Endothelial cell of hepatic sinusoid (primary cell): Measurements from ENCODE around the gene CXCL6.

Source experiments
- in situ Hi-C: cut with HindIII; loops from 2 replicates; pipeline ENCODE4 v1.10.0; 2017; ENCODE audit warnings: low sequenced_read_pairs

The CXCL6 gene

DNA sequence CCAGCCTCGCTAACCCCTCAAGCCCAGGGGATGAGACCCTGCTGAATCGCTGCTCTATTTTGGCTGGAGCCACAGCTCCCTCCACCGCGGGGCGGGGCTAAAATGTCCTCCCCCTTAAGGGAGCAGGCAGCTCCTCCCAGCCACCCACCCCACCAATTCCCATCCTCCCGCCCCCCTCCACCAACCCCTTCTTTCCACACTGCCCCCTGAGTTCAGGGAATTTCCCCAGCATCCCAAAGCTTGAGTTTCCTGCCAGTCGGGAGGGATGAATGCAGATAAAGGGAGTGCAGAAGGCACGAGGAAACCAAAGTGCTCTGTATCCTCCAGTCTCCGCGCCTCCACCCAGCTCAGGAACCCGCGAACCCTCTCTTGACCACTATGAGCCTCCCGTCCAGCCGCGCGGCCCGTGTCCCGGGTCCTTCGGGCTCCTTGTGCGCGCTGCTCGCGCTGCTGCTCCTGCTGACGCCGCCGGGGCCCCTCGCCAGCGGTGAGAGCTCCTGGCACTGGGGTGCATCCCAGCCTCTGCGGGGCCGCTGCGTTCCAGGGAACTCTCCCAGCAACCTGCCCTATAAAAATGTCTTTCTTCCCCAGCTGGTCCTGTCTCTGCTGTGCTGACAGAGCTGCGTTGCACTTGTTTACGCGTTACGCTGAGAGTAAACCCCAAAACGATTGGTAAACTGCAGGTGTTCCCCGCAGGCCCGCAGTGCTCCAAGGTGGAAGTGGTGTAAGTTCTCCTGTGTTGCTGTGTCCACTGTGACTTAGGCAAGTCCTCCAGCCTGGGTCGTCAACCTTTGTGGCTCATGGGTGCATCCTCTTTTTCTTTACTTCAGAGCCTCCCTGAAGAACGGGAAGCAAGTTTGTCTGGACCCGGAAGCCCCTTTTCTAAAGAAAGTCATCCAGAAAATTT is at the start of gene CXCL6:
CXCL6 (plus strand) TSS at position 306 of the 907 bp plus-strand sequence; CDS start at position 379, 73 bp downstream.
- in situ Hi-C loops, result no loop called here

DNA sequence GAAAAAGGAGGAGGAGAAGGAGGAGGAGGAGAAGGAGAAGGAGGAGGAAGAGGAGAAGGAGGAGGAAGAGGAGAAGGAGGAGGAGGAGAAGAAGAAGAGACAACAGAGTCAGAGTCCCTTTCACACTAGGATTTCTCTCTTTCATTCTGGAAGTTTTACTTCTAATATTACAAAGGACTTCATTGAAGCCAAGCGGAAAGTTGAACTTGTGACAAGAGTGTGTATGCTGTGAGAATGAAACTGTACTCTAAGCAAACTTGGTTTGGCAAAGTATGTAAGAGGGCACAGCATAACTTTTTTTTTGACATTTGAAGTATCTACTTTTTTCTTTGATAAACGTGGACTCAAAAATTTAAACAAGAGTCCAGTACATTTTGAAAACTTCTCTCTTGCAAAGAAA is 48.1 kb upstream of the CXCL6 start:
- in situ Hi-C loops, result no loop called here

DNA sequence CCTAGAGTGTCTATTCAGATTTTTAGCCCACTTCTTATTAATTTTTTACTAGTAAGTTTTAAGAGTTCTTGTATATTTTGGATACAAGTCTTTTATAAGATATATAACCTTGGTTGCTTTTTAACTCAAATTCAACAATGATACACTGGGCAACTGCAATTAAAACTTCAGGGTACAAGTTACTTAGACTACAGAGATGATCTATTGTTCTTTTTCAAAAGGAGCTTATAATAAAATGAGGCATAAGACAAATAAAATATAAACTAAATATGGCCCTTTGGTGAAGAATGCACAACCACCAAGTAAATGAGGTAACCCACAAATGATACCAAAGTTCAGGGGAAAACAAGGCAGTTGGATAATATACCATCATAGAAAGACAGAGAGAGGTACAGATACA is 37.6 kb upstream of the CXCL6 start:
- in situ Hi-C loops, result no loop called here

DNA sequence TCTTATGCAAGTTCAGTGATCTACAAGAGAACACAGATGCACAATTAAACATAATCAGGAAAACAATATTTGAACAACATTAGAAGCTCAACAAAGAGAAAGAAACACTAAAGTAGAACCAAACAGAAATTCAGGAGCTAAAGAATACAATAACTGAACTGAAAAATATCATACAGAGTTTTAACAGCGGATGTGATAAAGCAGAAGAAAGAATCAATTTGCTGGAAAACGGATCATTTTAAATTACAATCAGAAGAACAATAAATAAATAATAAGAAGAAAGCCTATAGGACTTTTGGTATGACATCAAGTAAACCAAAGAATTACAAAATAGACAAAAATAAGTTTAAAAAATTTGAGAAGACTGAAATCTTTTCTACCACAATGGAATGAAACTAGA is 36.3 kb upstream of the CXCL6 start:
- in situ Hi-C loops, result no loop called here

DNA sequence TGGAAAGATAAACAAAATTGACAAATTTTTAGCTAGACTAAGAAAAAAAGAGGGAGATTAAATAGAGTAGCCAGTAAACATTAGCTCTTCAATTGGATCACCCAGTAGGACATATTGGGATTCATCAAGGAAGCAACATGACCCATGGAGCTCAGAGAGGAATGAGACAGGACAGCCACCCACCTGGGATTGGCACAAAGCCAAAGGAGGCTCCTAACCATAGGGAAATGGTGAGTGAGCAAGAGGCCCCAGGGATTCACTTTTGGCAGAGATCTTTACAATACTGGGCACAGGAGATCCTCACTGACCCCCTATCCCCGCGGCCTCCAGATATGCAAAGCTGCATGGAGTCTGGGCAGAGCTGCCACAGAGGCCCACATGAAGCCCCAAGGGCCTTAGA is 34.8 kb upstream of the CXCL6 start:
- in situ Hi-C loops, result no loop called here

DNA sequence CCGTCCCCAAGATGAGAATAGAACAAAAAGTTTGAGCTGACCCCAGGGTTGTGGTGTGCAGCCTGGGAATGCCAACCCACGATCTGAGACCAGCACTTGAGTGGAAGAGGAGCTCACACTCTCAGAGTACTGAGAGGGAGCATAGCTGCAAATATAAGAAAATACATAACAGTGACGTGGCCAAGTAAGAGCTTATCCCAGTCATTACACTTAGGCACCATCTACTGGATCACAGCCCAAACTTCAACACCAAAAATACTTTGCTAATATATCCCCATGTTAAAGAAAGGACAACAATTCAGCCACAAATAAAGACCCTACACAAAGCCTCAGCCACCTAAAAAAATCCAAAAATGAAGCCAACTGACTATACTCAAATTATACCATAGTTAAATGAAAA is 33.3 kb upstream of the CXCL6 start:
- in situ Hi-C loops, result no loop called here

DNA sequence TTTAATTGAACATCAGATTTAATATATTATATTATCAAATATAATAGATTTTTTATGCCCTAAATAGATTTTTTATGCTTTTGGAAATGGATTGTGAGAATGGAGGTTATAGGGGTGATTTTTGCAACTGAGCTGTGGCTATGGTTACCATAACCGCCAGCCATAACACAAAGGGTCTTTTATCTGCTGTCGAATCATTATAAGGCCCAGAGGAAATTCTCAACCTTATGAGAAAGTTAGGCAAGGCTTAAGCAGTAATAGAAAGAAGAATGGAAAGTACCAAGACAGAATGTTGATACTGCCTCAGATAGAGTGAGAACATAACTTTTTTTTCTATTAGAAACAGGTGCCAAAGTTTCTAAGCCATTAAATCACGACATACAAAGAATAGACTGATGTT is 26.3 kb upstream of the CXCL6 start:
- in situ Hi-C loops, result no loop called here

DNA sequence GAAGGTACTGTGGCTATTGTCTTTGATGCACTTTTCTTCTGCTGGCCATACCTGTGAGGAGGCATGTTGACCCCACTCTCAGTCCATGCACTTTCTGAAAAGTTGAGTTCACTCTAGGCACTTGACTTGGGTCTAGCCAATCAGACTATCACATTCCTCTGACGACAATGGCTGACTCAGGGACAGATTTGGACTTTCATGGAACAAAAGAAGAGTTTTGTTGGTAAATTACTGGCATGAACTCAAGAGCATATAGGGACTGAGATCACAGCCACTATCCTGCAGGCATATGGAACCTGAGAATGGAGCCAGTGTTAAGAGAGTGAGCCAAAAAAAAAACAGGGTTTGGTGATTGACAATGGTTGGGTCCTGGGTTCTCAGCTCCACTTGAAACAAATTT is 24.6 kb upstream of the CXCL6 start:
- in situ Hi-C loops, result no loop called here

DNA sequence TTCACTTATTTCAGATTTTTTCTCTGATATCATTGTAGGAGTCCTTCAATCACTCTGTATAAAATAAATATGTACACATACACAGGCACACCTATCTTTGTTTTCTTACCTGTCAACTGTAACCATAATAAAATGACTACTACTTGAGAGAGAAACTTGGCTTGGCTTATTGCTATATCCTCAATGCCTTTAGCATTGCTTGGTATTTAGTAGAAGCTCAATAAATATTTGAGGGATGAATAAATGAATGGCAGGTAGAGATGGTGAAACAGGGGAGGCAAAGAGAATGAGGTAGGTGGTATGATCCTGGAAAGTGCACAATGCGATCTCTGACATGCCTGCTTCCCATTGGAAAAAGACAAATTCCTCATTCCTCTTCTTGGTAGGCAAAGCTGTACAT is 21.8 kb upstream of the CXCL6 start:
- in situ Hi-C loops, result no loop called here

DNA sequence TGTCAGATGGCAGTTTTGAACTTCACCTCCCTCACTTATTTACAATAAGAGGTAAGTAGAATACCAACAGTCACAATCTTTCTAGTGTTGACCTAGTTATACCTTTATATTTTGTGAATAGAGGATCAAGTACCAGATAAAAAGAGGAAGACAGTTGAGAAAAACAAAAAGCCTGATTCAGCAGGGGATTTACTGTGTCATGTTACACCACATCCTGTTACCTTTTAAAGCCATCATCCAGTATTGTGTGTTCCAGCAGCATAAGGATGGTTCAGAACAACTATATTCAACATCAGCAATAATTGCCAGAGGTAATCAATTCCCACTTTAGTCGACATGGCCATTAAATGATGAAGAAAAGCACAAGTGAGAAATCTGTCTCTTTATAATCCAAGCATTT is 21.3 kb upstream of the CXCL6 start:
- in situ Hi-C loops, result no loop called here

DNA sequence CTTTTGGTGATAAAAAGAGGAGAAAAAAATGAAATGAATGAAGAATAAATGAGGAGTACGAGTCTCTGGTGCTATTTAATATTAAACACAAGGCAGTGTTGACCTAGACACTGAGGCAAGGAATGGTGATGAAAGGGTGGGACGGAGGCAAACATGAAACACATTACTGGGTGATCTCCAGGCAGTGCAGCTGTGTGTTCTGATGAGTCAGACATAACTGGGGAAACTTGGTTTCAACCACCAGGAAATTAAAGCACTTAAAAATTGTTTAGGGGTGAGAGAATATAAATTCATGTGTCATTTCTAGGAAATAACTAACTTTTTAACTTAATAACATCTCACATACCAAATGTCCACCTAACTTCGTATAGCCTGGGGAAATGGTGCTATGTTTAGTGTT is 19.7 kb upstream of the CXCL6 start:
- in situ Hi-C loops, result no loop called here

DNA sequence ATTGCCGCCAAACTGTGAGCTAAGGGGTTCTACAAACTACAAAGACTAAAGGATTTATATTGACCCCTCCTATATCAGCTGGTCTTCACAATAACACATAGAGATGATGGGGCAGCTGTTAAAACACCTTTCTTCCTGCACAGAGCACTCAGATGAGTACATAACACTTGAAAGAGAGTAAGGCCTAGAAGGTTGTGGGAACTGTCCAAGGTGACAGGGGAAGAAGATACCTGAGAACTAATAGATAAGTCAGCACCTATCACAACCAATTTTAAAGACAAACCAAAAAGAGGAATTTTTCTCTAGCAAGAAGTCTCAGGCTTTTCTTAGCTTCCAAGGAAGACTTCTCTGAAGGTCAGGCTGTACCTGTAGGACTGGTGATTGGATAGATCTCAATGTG is 19.1 kb upstream of the CXCL6 start:
- in situ Hi-C loops, result no loop called here

DNA sequence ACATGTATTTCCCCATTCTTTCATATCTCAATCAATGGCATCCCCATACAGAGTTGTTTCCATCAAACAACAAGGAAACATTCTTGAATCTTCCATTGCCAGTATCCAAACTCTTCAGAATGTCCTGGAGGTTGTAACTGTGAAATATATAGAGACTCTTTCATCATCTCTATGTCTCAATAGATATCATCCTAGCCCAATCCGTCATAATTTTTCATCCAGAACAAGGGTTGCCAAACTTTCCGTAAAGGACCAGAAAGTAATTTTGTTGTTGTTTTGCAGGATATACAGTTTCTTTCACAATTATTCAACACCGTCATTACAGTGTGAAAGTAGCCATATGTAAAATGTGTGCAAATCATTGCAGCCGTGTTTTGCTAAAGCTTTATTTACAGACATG is 15.2 kb upstream of the CXCL6 start:
- in situ Hi-C loops, result no loop called here

DNA sequence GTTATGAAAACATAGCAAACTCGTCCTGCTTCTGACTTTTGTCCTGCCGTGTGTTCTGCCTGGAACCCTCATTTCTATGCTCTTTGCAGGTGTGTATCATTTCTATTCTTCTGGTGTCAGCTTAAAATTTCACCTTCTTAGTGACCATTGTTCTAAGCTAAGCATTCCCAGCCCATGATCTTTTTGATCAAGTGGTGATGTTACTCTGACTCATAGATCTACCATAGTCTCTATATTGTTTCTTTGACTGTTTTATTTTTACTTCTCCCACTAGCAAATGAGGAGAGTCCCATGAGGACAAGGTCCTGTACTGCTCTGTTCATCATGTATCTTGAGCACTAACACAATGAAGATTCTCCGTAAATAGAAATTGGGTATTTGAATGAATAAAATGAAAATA is 14.1 kb upstream of the CXCL6 start:
- in situ Hi-C loops, result no loop called here

DNA sequence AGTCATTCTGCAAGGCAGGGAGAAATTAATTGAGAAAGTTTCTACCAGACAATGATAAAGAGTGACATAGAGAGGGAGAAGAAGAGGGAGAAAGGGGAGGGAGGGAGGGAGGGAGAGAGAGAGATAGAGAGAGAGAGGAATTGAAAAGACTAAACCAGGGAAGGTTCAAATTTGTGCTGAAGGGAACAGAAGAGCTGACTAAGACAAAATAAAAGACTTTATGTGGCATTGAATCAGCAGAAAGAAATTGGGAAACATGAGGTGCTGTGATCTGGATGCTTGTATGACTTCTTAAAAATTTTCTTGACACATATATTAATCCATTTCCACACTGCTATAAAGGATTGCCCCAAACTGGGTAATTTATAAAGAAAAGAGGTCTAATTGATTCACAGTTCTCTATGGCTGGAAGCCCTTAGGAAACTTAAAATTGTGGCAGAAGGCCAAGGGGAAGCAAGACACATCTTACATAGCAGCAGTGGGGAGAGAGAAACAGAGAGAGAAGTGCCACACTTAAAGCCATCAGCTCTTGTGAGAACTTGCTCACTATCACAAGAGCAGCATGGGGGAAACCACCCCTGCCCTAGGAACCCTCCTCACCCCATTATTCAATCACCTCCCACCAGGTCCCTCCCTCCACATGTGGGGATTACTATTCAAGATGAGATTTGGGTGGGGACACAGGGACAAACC is 13.5 kb upstream of the CXCL6 start:
- in situ Hi-C loops, result no loop called here

DNA sequence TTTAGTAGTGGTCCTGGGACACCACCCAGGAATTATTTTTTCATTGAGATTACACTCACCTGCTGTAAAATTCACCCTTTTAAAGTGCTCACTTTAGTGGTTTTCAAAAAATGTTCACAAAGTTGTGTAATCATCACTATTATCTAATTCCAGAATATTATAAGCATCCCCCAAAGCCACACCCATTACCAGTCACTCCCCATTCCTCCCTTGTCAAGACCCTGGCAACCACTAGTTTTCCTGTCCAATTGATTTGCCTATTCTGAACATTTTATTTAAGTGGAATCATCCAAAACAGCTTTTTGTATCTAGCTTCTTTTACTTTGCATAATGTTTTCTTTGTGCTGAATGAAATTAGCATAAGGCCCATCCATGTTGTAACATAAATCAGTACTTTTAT is 12.7 kb upstream of the CXCL6 start:
- in situ Hi-C loops, result no loop called here

DNA sequence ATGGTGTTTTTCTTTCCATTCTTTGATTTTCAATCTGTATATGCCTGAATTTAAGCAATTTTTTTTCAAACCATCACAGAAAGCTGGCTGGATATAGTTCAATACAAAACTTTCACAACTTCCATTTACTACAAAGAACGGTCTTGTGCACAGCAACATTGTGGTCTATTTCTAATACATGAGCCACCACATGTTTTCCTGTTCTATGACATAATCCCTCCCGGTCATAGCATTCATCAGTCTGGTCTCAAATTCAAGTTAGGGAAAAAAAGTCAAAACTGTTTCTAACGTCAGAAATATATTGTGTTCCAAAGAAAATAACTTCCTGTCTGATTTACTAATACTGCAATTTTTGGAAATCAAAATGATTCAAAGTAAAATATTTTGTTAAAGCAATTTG is 7.5 kb upstream of the CXCL6 start:
- in situ Hi-C loops, result no loop called here

DNA sequence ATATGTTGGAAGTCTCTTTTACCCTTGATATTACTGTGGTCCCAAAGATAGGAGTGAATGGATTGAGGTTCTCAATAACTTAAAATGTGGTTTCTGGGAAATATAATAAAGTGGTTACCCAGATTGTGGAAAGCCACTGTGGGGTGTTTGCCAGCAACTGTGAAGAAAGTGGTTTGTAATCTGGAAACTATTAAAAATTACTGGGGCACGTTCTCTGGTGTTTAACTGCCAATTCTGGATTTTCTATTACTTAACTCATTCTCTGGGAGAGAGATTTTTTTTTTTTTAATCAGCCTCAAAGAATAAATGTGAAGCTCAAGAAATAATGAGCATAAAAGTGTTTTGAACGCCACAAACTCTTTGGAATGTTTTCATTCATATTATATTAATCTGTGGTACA is 4.9 kb upstream of the CXCL6 start:
- in situ Hi-C loops, result no loop called here

DNA sequence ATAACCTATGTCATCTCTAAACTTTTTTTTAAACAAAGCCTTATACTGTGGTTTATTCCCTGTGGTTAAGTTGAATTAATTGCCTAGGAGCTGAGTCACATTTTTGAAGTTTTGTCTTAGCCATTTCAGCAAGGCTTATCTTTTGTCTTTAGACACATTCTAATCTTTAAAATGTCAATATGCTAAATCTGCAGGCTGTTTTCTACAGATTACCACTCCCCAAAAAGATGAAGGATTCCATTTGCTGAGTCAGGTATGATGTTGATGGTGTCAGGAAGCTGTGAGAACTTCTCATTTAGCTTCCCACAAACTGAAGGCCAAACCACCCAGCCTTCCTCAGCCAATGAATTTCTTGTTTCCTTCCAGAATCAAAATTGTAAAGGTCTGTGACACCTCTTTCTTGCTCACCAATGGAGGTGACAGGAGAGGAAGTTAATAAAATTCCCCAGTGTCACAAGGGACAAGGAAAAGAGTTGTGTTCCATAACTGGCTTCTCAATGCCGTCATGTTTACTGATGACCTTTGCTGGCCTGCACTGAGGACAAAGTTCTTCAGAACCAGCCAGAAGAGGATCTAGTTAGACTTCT is 3.7 kb upstream of the CXCL6 start:
- in situ Hi-C loops, result no loop called here

DNA sequence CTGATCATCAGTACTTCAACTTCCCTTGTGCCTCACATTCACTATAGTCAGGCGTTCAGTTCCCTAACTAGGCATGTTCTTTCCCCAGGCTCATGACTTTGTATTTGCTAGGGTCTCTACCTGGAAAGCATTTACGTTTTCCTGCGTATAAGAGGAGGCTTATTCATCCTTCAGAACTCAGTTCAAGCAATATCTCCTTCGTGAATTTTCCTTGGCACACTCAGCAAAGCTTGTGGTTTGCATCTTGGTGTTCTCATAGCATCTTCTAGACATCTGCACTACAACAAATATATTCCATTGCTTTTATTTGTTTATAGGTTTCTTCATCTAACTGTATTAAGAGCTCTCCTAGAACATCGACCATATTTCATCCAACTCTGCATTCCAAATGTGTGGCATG is 2.6 kb downstream of the CXCL6 start:
- in situ Hi-C loops, result no loop called here

DNA sequence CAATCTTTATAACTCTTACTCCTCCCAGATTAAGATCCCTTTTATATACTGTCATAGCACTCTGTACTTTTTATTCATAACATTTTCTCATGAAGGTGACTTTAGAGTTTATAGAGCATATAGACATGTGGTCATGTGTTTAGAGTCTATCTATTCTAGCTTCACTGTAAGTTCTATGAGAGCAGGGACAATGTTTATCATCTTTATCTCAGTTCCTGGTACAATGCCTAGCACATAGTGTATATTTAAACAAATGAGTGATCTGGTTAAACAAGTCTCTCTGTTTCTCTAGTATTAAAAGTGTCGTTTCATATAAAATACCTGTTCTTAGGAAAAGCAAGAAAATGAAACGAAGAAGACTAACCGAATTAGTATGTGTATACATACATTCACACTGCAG is 3.2 kb downstream of the CXCL6 start:
- in situ Hi-C loops, result no loop called here
